AG04449 (cell line): ENCODE results near the gene SLC16A11.

Source experiments
- CTCF ChIA-PET: fragments of 350-600 bp; formaldehyde crosslinking; extraction: SDS; loops from one replicate; lab custom pipeline; 2021; ENCODE audit warnings: antibody characterized with exemption; lab: Yijun Ruan, JAX
- POLR2A ChIA-PET: fragments of 400-600, 350-600 bp; formaldehyde crosslinking; extraction: SDS; loops from one replicate; lab custom pipeline; 2020; ENCODE audit warnings: antibody characterized with exemption, inconsistent platforms; lab: Yijun Ruan, JAX
- DNase-seq: peaks from one replicate; pipeline ENCODE4 v3.0.0-alpha.2; 2010; ENCODE audit warnings: low read depth, low spot score
- H3K4me3 ChIP-seq: 2 replicates; pipeline ENCODE4 v1.5.1; 2011; ENCODE audit warnings: low read depth, mild to moderate bottlenecking, control low read depth, low read length
- CTCF ChIP-seq: IDR thresholded peaks from one replicate; pipeline ENCODE4 v1.5.1; 2011; ENCODE audit warnings: mild to moderate bottlenecking, moderate library complexity, low read length, control low read depth, inconsistent platforms; ENCODE audit not compliant: insufficient read depth; ENCODE audit errors: missing control alignments

Gene SLC16A11

DNA sequence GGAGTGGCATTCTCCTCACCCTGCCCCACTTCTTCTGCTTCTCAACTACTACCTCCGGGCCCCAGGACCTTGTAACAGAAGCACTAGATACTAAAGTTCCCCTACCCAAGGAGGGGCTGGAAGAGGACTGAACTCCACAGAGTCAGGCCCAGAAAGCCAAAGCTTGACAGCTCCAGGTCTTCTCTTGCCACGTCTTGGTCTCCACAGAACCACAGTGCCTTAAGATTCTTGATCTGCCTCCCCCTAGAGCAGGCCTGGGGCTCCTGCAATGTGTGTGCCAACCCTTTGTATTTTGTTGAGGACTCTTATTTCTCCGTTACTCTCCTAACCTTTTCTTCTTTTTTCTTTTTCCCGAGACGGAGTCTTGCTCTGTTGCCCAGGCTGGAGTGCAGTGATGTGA is 4.1 kb downstream of the SLC16A11 start:
- no peak for DNase-seq
- TF ChIP-seq CTCF, result no peak
- H3K4me3 ChIP-seq, result no peak overlapping the region
- ChIA-PET POLR2A (no interaction called here), CTCF (interaction anchor here (3.9 kb wide), 1 partner anchor 12 kb away, joined by 22 read pairs; no protein-coding TSS in a partner anchor)

DNA sequence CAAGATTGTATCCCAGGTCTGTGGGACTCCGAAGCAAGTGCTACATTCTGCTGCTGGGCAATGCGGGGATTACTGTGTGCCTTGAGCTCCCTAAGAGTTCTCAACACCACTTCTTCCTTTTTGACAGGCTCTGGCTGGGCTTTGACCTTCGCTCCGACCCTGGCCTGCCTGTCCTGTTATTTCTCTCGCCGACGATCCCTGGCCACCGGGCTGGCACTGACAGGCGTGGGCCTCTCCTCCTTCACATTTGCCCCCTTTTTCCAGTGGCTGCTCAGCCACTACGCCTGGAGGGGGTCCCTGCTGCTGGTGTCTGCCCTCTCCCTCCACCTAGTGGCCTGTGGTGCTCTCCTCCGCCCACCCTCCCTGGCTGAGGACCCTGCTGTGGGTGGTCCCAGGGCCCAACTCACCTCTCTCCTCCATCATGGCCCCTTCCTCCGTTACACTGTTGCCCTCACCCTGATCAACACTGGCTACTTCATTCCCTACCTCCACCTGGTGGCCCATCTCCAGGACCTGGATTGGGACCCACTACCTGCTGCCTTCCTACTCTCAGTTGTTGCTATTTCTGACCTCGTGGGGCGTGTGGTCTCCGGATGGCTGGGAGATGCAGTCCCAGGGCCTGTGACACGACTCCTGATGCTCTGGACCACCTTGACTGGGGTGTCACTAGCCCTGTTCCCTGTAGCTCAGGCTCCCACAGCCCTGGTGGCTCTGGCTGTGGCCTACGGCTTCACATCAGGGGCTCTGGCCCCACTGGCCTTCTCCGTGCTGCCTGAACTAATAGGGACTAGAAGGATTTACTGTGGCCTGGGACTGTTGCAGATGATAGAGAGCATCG is 5.6 kb downstream of the SLC16A11 start:
- H3K4me3 ChIP-seq, result no peak overlapping the region
- no peak for DNase-seq
- POLR2A ChIA-PET, result no interaction called here
- CTCF ChIA-PET, result interaction anchor here (0.6 to 2.1 kb wide), 8 partner anchors 8 to 139 kb away, joined by 3 to 14 read pairs (median 4); no protein-coding TSS in a partner anchor
- TF ChIP-seq CTCF, result no peak

GRCh38 chr17:7035591-7036368 is 8.1 kb downstream of the SLC16A11 start, which contains the start of gene SLC16A13:
Gene SLC16A13 (plus strand): TSS chr17:7036015. CDS start chr17:7036383, 368 bp downstream.
- no peak for TF ChIP-seq CTCF
- CTCF ChIA-PET, result interaction anchor here (0.6 to 1.7 kb wide), 9 partner anchors 9 to 289 kb away, joined by 3 to 17 read pairs (median 3); partner anchors contain the start of gene BCL6B
- H3K4me3 ChIP-seq, result peak within 1 kb of the TSS; percentile 80
- POLR2A ChIA-PET, result interaction anchor here (0.8 to 1.3 kb wide), 3 partner anchors 10 to 202 kb away, joined by 3 to 5 read pairs (median 4); no protein-coding TSS in a partner anchor
- DNase-seq, result peak; percentile 66

DNA sequence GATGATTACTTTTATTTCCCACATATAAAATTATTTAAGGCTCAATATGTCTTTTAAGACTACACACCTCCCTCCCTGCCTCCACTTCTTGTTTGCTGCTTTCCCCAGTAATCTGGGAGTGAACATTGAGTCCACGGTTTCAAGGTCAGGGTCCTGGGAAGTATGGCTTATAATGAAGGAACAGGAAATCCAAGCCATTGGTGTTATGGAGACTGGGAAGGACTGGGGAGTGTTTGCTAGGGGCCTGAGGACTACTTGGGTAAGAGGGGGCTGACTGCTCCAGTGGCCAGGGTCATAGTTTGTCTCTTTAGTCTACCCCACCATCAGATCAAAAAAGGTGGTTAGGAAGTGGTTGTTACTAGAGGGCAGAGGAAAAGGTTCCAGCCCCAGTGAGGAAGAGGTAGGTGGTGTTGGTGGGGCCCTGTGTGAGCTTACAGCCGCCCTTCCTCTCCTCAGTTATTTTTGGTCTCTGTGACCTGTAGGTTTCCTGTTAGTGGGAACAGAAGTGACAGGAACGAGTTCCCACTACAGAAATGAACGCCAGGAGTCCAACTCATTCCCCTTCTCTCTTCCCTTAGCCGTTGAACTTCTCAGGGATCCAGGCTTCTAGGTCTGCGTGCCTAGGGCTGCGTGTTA is 8.8 kb downstream of the SLC16A11 start:
- DNase-seq, result no peak
- ChIA-PET POLR2A (interaction anchor here (0.8 to 1.3 kb wide), 3 partner anchors 10 to 203 kb away, joined by 3 to 5 read pairs (median 4); no protein-coding TSS in a partner anchor), CTCF (interaction anchor here (0.6 to 1.7 kb wide), 9 partner anchors 9 to 289 kb away, joined by 3 to 17 read pairs (median 3); partner anchors contain the start of gene BCL6B)
- TF ChIP-seq CTCF, result no peak
- peak overlapping the region; percentile 80 for H3K4me3 ChIP-seq

- POLR2A ChIA-PET, result no interaction called here
- H3K4me3 ChIP-seq, result no peak overlapping the region
- CTCF ChIA-PET, result interaction anchor here (1.3 to 1.7 kb wide), 2 partner anchors 8 to 16 kb away, joined by 4 to 7 read pairs; no protein-coding TSS in a partner anchor
- no peak for DNase-seq
- no peak for TF ChIP-seq CTCF
Observed at GRCh38 chr17:7029659-7030058, 14.2 kb downstream of the SLC16A11 start.
